SH-SY5Y (cell line): ENCODE measurements around the gene KCNG3.

Experiments
- GATA2 ChIP-seq: IDR thresholded peaks from 2 replicates; pipeline ENCODE4 v1.6.1; 2011; ENCODE audit warnings: mild to moderate bottlenecking, low read depth, low read length
- GATA3 ChIP-seq: IDR thresholded peaks from 2 replicates; pipeline ENCODE4 v1.6.1; 2011; ENCODE audit warnings: low read depth, mild to moderate bottlenecking, low read length, moderate library complexity

DNA sequence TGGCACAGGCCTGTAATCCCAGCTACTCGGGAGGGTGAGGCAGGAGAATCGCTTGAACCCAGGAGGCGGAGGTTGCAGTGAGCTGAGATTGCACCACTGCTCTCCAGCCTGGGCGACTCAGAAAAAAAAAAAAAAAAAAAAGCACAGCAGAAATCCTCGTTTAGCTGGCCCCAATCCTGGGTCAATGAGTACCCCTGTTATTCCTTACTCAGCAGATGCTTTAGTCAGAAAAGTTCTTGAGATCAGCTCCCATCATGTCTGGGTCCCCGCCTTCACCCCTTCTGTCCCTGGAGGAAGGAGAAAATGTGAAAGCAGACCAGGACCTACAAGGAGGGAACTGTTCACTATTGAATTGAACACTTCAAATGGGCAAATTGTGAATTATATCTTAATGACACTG is 16.4 kb upstream of the KCNG3 start:
- no peak for TF ChIP-seq GATA2
- TF ChIP-seq GATA3: no peak
